ENCODE data around the gene TSEN2.

GRCh38 chr3:12437221-12437605 is 47.1 kb upstream of the TSEN2 start:
- TF ChIP-seq, protein P1, sequence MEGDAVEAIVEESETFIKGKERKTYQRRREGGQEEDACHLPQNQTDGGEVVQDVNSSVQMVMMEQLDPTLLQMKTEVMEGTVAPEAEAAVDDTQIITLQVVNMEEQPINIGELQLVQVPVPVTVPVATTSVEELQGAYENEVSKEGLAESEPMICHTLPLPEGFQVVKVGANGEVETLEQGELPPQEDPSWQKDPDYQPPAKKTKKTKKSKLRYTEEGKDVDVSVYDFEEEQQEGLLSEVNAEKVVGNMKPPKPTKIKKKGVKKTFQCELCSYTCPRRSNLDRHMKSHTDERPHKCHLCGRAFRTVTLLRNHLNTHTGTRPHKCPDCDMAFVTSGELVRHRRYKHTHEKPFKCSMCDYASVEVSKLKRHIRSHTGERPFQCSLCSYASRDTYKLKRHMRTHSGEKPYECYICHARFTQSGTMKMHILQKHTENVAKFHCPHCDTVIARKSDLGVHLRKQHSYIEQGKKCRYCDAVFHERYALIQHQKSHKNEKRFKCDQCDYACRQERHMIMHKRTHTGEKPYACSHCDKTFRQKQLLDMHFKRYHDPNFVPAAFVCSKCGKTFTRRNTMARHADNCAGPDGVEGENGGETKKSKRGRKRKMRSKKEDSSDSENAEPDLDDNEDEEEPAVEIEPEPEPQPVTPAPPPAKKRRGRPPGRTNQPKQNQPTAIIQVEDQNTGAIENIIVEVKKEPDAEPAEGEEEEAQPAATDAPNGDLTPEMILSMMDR (IDR thresholded peaks at IDR 0.05) = no peak
- TF ChIP-seq POLR2A (IDR thresholded peaks at IDR 0.05) = no peak
